CD4-positive, alpha-beta T cell treated with Interleukin-15 for 1 hour (primary cell): ENCODE measurements around the gene RABGGTB.
"Not testable (repeated sequence)": the region's sequence is repeated elsewhere in the genome, so short reads cannot be mapped to it uniquely, and the experiment has no call there.

Experiments used
- DNase-seq: peaks from one replicate; pipeline ENCODE4 v3.0.0-alpha.2; 2020

Gene RABGGTB

GRCh38 chr1:75796376-75797272 lies 10.6 kb downstream of the RABGGTB start, which contains the start of gene MSH4:
Gene MSH4 (plus strand): TSS chr1:75796882. CDS start chr1:75796986, 104 bp downstream.
- no peak for DNase-seq

GRCh38 chr1:75797273-75797588 lies 11.2 kb downstream of the RABGGTB start:
- DNase-seq: no peak

GRCh38 chr1:75797606-75798216 lies 11.7 kb downstream of the RABGGTB start:
- no peak for DNase-seq

- DNase-seq: not testable (repeated sequence)
Measured at GRCh38 chr1:75801480-75801879, 15.4 kb downstream of the RABGGTB start.

DNA sequence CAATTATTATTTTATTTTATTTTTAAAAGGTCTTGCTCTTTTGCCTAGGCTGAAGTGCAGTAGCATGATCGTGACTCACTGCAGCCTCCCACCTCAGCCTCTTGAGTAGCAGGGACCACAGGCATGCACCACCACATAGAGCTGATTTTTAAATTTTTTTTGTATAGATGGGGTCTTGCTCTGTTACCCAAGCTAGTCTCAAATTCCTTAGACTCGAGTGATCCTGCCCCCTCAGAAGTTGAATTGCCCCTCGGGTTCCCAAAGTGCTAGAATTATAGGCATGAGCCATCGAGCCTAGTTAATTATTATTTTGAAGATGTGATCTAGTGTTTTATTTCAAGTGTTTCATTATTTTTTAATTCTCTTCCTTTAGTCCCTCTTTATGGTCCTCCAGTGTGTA lies 22.9 kb downstream of the RABGGTB start:
- DNase-seq: no peak

DNA sequence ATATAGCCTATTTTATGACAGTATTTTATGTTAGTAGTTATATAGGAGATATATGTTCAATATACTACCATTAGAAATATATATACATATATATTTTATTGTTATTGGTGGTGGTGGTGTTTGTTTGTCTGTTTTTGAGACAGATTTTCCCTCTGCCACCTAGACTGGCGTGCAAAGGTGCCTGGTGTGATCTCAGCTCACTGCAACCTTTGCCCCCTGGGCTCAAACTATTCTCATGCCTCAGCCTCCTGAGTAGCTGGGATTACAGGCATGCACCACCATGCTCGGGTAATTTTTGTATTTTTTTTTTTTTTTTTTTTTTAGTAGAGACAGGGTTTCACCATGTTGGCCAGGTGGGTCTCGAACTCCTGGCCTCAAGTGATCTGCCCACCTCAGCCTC lies 24.1 kb downstream of the RABGGTB start:
- not testable (repeated sequence) for DNase-seq

GRCh38 chr1:75811211-75811981 lies 25.3 kb downstream of the RABGGTB start:
- DNase-seq: no peak

GRCh38 chr1:75812065-75812464 lies 26.0 kb downstream of the RABGGTB start:
- no peak for DNase-seq

DNA sequence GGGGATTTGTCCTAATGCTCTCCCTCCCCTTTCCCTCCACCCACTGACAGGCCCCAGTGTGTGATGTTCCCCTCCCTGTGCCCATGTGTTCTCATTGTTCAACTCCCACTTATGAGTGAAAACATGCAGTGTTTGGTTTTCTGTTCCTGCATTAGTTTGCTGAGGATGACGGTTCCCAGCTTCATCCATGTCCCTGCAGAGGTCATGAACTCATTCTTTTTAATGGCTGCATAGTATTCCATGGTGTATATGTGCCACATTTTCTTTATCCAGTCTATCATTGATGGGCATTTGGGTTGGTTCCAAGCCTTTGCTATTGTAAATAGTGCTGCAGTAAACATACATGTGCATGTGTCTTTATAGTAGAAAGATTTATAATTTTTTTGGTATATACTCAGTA lies 37.5 kb downstream of the RABGGTB start:
- not testable (repeated sequence) for DNase-seq

- DNase-seq: no peak
Measured at GRCh38 chr1:75836528-75837100, 50.6 kb downstream of the RABGGTB start.

DNA sequence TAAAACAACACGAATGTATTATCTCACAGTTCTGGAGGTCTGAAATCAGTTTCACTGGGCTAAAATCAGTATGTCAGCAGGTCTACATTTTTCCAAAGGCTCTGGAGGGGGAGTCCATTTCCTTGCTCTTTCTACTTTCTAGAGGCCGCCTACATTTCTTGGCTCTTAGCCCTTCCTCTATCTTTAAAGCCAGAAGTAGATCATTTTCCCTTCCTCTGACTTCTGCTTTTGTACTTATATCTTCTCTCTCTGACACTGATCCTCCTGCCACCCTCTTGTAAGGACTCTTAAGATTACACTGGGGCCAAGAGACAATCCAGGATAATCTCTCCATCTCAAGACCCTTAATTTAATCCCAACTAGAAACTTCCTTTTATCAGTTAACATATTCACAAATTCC lies 52.0 kb downstream of the RABGGTB start:
- no peak for DNase-seq

GRCh38 chr1:75841421-75841820 lies 55.4 kb downstream of the RABGGTB start:
- DNase-seq: no peak
